Liver (tissue), 9 donors: Measurements from ENCODE around the gene SEH1L. TPM values are rescaled to one million over a fixed set of nuclear protein-coding genes. Genes with fewer than 3 reads are reported as not detected.

Experiments used
- DNase-seq: peaks from one replicate; pipeline ENCODE4 v3.0.0-alpha.2; 2017; ENCODE audit warnings: low spot score
- H3K27ac ChIP-seq, 2 donors: one replicate each; pipeline ENCODE4 v1.7.0; 2013; ENCODE audit warnings: inconsistent platforms in 2 of 2, low read length in 2 of 2, control low read depth in 1 of 2, low read depth in 1 of 2, mild to moderate bottlenecking in 1 of 2
- H3K27me3 ChIP-seq, 4 donors: one replicate each; pipeline versions ENCODE4 v1.6.1 to v1.7.0; 2013; ENCODE audit warnings: low read length in 3 of 4, inconsistent platforms in 1 of 4, mild to moderate bottlenecking in 1 of 4, moderate library complexity in 1 of 4; ENCODE audit not compliant: control insufficient read depth in 4 of 4, insufficient read depth in 4 of 4
- H3K36me3 ChIP-seq, 4 donors: one replicate each; pipeline versions ENCODE4 v1.6.1 to v1.7.0; 2013; ENCODE audit warnings: low read length in 3 of 4, mild to moderate bottlenecking in 3 of 4, low read depth in 1 of 4, moderate library complexity in 1 of 4; ENCODE audit not compliant: control insufficient read depth in 4 of 4, insufficient read depth in 3 of 4
- H3K4me1 ChIP-seq, 4 donors: one replicate each; pipeline versions ENCODE4 v1.6.1 to v1.7.0; 2013; ENCODE audit warnings: low read length in 3 of 4, mild to moderate bottlenecking in 3 of 4, moderate library complexity in 1 of 4; ENCODE audit not compliant: control insufficient read depth in 4 of 4, insufficient read depth in 4 of 4
- H3K4me3 ChIP-seq, 3 donors: one replicate each; pipeline versions ENCODE4 v1.6.1 to v1.7.0; 2013; ENCODE audit warnings: low read length in 3 of 3, control low read depth in 1 of 3, low read depth in 1 of 3, mild to moderate bottlenecking in 1 of 3
- H3K9ac ChIP-seq, 2 donors: one replicate each; pipeline ENCODE4 v1.7.0; 2013; ENCODE audit warnings: low read length in 2 of 2, mild to moderate bottlenecking in 2 of 2, moderate library complexity in 2 of 2, control low read depth in 1 of 2, low read depth in 1 of 2
- H3K9me3 ChIP-seq, 4 donors: one replicate each; pipeline versions ENCODE4 v1.6.1 to v1.7.0; 2013; ENCODE audit warnings: low read length in 3 of 4; ENCODE audit not compliant: control insufficient read depth in 4 of 4
- ATF3 ChIP-seq: IDR thresholded peaks from 2 replicates; pipeline ENCODE4 v1.6.1; 2016; ENCODE audit warnings: antibody characterized with exemption
- CTCF ChIP-seq: fragments of 150-350 bp; IDR thresholded peaks from 2 replicates; pipeline ENCODE4 v1.5.1; 2017; ENCODE audit warnings: improper control_type of control experiment, low read depth, low read length; ENCODE audit not compliant: missing input control
- FOXA1 ChIP-seq: IDR thresholded peaks from 2 replicates; pipeline ENCODE4 v1.6.1; 2016; ENCODE audit warnings: antibody characterized with exemption
- FOXA2 ChIP-seq: IDR thresholded peaks from 2 replicates; pipeline ENCODE4 v1.6.1; 2016; ENCODE audit warnings: antibody characterized with exemption
- GABPA ChIP-seq, 2 donors: IDR thresholded peaks in 1 of 2; conservative IDR thresholded peaks in 1 of 2; 2 replicates each; pipeline ENCODE4 v1.6.1; 2016; ENCODE audit warnings: antibody characterized with exemption in 2 of 2, mild to moderate bottlenecking in 1 of 2, moderate library complexity in 1 of 2
- HNF4G ChIP-seq: IDR thresholded peaks from 2 replicates; pipeline ENCODE4 v1.6.1; 2016; ENCODE audit warnings: antibody characterized with exemption
- REST ChIP-seq: IDR thresholded peaks from 2 replicates; pipeline ENCODE4 v1.6.1; 2016; ENCODE audit warnings: antibody characterized with exemption, mild to moderate bottlenecking
- RXRA ChIP-seq, 2 donors: IDR thresholded peaks; 2 replicates each; pipeline ENCODE4 v1.6.1; 2017 to 2018; ENCODE audit warnings: antibody characterized with exemption in 2 of 2, mild to moderate bottlenecking in 1 of 2
- TAF1 ChIP-seq: conservative IDR thresholded peaks from 2 replicates; pipeline ENCODE4 v1.6.1; 2016; ENCODE audit warnings: antibody characterized with exemption, mild to moderate bottlenecking
- WGBS: extraction: QIAGEN DNeasy Blood & Tissue Kit; methylation state at CpG from one replicate; pipeline ENCODE4 v1.1.7; 2013; 5-methylcytosine and 5-hydroxymethylcytosine counted together
- polyA plus RNA-seq, 2 donors: library from polyadenylated mRNA; stranded (reverse) in 1 of 2; unstranded in 1 of 2; fragments of 200-250 nt in 1 of 2; fragments of >200 nt in 1 of 2; fragmentation: Nextera tagmentation in 1 of 2; extraction: Ambion mirVana in 1 of 2; gene quantifications; one replicate each; pipeline versions ENCODE4 v1.2.1 to v1.2.3, GENCODE V29; 2013 to 2015
- total RNA-seq, 2 donors: library from RNA; depleted of rRNA; stranded (reverse); fragments of >200 nt; gene quantifications; one replicate each; pipeline ENCODE4 v1.2.3, GENCODE V29; 2014
- donor health status: healthy.
- donor health status: healthy.
- donor health status: healthy.
- donor health status: healthy.
- donor health status: healthy.

SEH1L gene
- total and polyA plus RNA-seq, 4 donors: 12.2 to 28.5 (median 16.8) TPM

- no peaks in the 10 kb centered on the region for H3K9me3 ChIP-seq
- peaks cover 0 to 26% (median 13%) of the 10 kb centered on the region in 4 donors for H3K36me3 ChIP-seq
- DNase-seq: no peak
- TF ChIP-seq RXRA (IDR thresholded peaks at IDR 0.05) (no peak), FOXA2 (no peak), CTCF (no peak), REST (no peak)
- no peaks in the 10 kb centered on the region for H3K4me1 ChIP-seq
- no peak overlapping the region for H3K9ac ChIP-seq
- H3K27ac ChIP-seq: no peak overlapping the region
- no peaks in the 10 kb centered on the region for H3K27me3 ChIP-seq
- 95% methylated on average over 3 of the region's 3 CpGs for WGBS
- H3K4me3 ChIP-seq: no peak overlapping the region
Measured at GRCh38 chr18:13026583-13027270, 78.9 kb downstream of the SEH1L start.

GRCh38 chr18:13028869-13029268 is 81.1 kb downstream of the SEH1L start:
- Histone ChIP-seq H3K36me3 (peaks cover 0 to 34% (median 14%) of the 10 kb centered on the region in 4 donors), H3K9me3 (no peaks in the 10 kb centered on the region), H3K27me3 (no peaks in the 10 kb centered on the region), H3K9ac (no peak overlapping the region), H3K4me3 (no peak overlapping the region), H3K4me1 (no peaks in the 10 kb centered on the region), H3K27ac (no peak overlapping the region)
- no peak for DNase-seq
- TF ChIP-seq FOXA1 (no peak), ATF3 (no peak)
- WGBS: 96% methylated on average over 2 of the region's 2 CpGs

GRCh38 chr18:13032173-13032572 is 84.4 kb downstream of the SEH1L start:
- H3K4me1 ChIP-seq: no peaks in the 10 kb centered on the region
- TF ChIP-seq HNF4G: no peak
- no peak for TF ChIP-seq CTCF
- TF ChIP-seq TAF1: no peak
- no peak for TF ChIP-seq ATF3
- no peak for TF ChIP-seq GABPA (IDR thresholded peaks at IDR 0.05 in 1 of 2, conservative IDR thresholded peaks at IDR 0.05 in 1 of 2)
- 91% methylated on average over 5 of the region's 5 CpGs for WGBS
- H3K4me3 ChIP-seq: no peak overlapping the region
- H3K27me3 ChIP-seq: no peaks in the 10 kb centered on the region
- no peak for DNase-seq
- H3K9ac ChIP-seq: no peak overlapping the region
- H3K36me3 ChIP-seq: peaks cover 0 to 29% (median 11%) of the 10 kb centered on the region in 4 donors
- H3K9me3 ChIP-seq: no peaks in the 10 kb centered on the region
- H3K27ac ChIP-seq: no peak overlapping the region
